Measurements from ENCODE around the gene TM9SF3.

Gene TM9SF3

GRCh38 chr10:96529634-96530279 is 57.1 kb downstream of the TM9SF3 start:
- H3K9me3 ChIP-seq (ENCODE audit: control insufficient read depth, insufficient read depth, low read depth, low read length): no peaks in the 10 kb centered on the region
- no peaks in the 10 kb centered on the region for H3K27me3 ChIP-seq (ENCODE audit: control insufficient read depth, insufficient read depth, low read length)
- no peak overlapping the region for H3K4me3 ChIP-seq (ENCODE audit: low read depth, low read length)
- no peak overlapping the region for H3K27ac ChIP-seq (ENCODE audit: low read depth, low read length)
- peaks cover 76% of the 10 kb centered on the region for H3K36me3 ChIP-seq (ENCODE audit: control insufficient read depth, insufficient read depth, low read length)
- no peak overlapping the region for H3K9ac ChIP-seq (ENCODE audit: low read length)
- no peaks in the 10 kb centered on the region for H3K4me1 ChIP-seq (ENCODE audit: control insufficient read depth, insufficient read depth, low read length)

DNA sequence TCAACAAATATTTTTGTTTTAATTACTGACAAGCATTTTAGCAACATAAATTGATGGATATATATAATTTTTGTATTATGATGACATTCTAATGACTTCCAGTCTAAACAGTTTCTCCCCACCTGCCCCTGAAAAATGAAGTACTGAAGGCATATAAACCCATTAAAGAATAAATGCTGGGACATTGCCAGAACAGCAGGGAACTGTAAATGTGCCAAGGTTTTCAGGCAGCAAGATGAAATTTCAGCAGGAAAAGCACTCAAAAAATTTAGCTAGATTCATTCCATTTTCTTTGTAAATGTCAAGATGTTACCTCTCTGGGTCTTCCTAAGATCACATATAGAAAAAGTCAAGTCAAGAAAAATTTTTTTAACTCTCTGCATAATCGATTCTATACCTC is 62.1 kb downstream of the TM9SF3 start:
- H3K9me3 ChIP-seq (ENCODE audit: control insufficient read depth, insufficient read depth, low read depth, low read length): no peaks in the 10 kb centered on the region
- H3K27ac ChIP-seq (ENCODE audit: low read depth, low read length): no peak overlapping the region
- H3K4me1 ChIP-seq (ENCODE audit: control insufficient read depth, insufficient read depth, low read length): no peaks in the 10 kb centered on the region
- H3K4me3 ChIP-seq (ENCODE audit: low read depth, low read length): no peak overlapping the region
- H3K27me3 ChIP-seq (ENCODE audit: control insufficient read depth, insufficient read depth, low read length): no peaks in the 10 kb centered on the region
- H3K9ac ChIP-seq (ENCODE audit: low read length): no peak overlapping the region
- H3K36me3 ChIP-seq (ENCODE audit: control insufficient read depth, insufficient read depth, low read length): peaks cover 78% of the 10 kb centered on the region

GRCh38 chr10:96517284-96517683 is 69.5 kb downstream of the TM9SF3 start:
- Histone ChIP-seq H3K4me3 (ENCODE audit: low read depth, low read length) (no peak overlapping the region), H3K9me3 (ENCODE audit: control insufficient read depth, insufficient read depth, low read depth, low read length) (no peaks in the 10 kb centered on the region), H3K27ac (ENCODE audit: low read depth, low read length) (no peak overlapping the region), H3K36me3 (ENCODE audit: control insufficient read depth, insufficient read depth, low read length) (peaks cover 22% of the 10 kb centered on the region), H3K9ac (ENCODE audit: low read length) (no peak overlapping the region), H3K27me3 (ENCODE audit: control insufficient read depth, insufficient read depth, low read length) (peaks cover 32% of the 10 kb centered on the region), H3K4me1 (ENCODE audit: control insufficient read depth, insufficient read depth, low read length) (peaks cover 2% of the 10 kb centered on the region)

GRCh38 chr10:96516337-96516736 is 70.5 kb downstream of the TM9SF3 start:
- Histone ChIP-seq H3K36me3 (ENCODE audit: control insufficient read depth, insufficient read depth, low read length) (peaks cover 13% of the 10 kb centered on the region), H3K27ac (ENCODE audit: low read depth, low read length) (no peak overlapping the region), H3K9ac (ENCODE audit: low read length) (no peak overlapping the region), H3K4me3 (ENCODE audit: low read depth, low read length) (no peak overlapping the region), H3K4me1 (ENCODE audit: control insufficient read depth, insufficient read depth, low read length) (peaks cover 12% of the 10 kb centered on the region), H3K27me3 (ENCODE audit: control insufficient read depth, insufficient read depth, low read length) (peaks cover 41% of the 10 kb centered on the region), H3K9me3 (ENCODE audit: control insufficient read depth, insufficient read depth, low read depth, low read length) (no peaks in the 10 kb centered on the region)

- Histone ChIP-seq H3K27me3 (ENCODE audit: control insufficient read depth, insufficient read depth, low read length) (peaks cover 48% of the 10 kb centered on the region), H3K36me3 (ENCODE audit: control insufficient read depth, insufficient read depth, low read length) (no peaks in the 10 kb centered on the region), H3K9me3 (ENCODE audit: control insufficient read depth, insufficient read depth, low read depth, low read length) (no peaks in the 10 kb centered on the region), H3K27ac (ENCODE audit: low read depth, low read length) (no peak within 1 kb of the TSS), H3K9ac (ENCODE audit: low read length) (peak within 1 kb of the TSS; percentile 44), H3K4me1 (ENCODE audit: control insufficient read depth, insufficient read depth, low read length) (peaks cover 23% of the 10 kb centered on the region), H3K4me3 (ENCODE audit: low read depth, low read length) (peak within 1 kb of the TSS; percentile 68)
Observed at GRCh38 chr10:96513698-96514561, 72.9 kb downstream of the TM9SF3 start, which contains the start of gene TLL2. TSS of gene TLL2 (minus strand) at chr10:96513926. CDS start at chr10:96513685, 241 bp downstream.

DNA sequence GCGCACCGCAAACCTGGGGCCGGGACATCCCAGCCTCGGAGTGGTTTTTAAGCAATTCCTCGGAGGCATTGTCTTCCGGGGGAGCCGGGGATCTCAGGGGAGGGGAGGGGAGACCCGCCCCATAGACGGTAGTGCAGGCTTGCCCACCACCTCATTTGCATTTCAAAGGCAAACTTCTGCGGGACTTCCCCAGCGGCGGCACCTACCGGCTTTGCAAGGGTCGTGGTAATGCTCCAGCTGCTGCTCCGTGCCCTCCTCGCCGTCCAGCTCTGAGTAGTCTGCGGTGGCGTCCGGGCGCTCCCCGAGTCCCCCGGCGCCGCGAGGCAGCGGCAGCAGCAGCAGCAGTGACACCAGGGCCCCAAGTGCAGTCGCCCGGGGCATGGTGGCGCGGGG is 73.5 kb downstream of the TM9SF3 start:
- H3K4me1 ChIP-seq (ENCODE audit: control insufficient read depth, insufficient read depth, low read length): peaks cover 30% of the 10 kb centered on the region

DNA sequence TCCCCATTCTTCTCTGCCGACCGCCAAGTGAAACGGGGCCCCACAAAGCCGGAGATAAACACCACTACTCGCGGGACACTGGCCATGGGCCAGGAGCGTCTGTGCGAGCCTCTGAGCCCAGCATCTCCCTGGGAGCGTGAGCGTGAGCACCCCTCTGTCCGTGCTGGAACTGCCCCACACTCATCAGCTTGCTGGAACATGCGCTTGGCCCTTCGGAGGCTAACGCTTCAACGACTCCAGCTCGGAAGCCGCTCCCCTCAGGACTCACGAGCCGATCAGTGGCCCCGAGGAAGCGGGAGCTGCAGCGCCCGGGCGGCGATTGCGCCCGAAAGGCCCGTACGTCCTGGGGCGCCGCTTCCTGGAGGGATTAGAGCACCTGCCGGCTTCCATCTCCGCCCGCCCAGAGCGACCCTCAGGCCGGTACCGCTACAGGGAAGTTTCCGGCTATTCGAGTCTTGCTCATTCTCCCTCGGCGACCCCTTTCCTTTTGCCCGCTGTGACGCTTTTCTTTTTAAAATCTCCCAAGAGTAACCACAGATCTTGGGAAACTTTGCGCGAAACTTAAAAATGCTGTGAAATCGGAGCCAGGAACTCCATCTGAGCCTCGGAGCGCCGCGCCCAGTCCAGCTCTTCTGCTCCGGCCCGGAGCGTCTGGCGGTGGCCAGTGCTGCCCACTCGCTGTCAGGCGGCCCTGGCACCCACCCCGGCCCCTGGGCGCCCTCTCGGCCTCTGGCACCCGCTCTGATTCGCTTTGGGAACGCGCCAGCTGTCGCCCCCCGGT is 74.1 kb downstream of the TM9SF3 start:
- no peak overlapping the region for H3K27ac ChIP-seq (ENCODE audit: low read depth, low read length)
- no peaks in the 10 kb centered on the region for H3K9me3 ChIP-seq (ENCODE audit: control insufficient read depth, insufficient read depth, low read depth, low read length)
- H3K36me3 ChIP-seq (ENCODE audit: control insufficient read depth, insufficient read depth, low read length): no peaks in the 10 kb centered on the region
- peaks cover 48% of the 10 kb centered on the region for H3K27me3 ChIP-seq (ENCODE audit: control insufficient read depth, insufficient read depth, low read length)
- peak overlapping the region; percentile 68 for H3K4me3 ChIP-seq (ENCODE audit: low read depth, low read length)
- H3K4me1 ChIP-seq (ENCODE audit: control insufficient read depth, insufficient read depth, low read length): peaks cover 30% of the 10 kb centered on the region
- peak overlapping the region; percentile 47 for H3K9ac ChIP-seq (ENCODE audit: low read length)

More for the DNA sequence above, 73.5 kb downstream of the TM9SF3 start:
- Histone ChIP-seq H3K9me3 (ENCODE audit: control insufficient read depth, insufficient read depth, low read depth, low read length) (no peaks in the 10 kb centered on the region), H3K4me3 (ENCODE audit: low read depth, low read length) (peak overlapping the region; percentile 68), H3K27ac (ENCODE audit: low read depth, low read length) (no peak overlapping the region), H3K9ac (ENCODE audit: low read length) (peak overlapping the region; percentile 44), H3K36me3 (ENCODE audit: control insufficient read depth, insufficient read depth, low read length) (no peaks in the 10 kb centered on the region), H3K27me3 (ENCODE audit: control insufficient read depth, insufficient read depth, low read length) (peaks cover 48% of the 10 kb centered on the region)

- Histone ChIP-seq H3K9me3 (ENCODE audit: control insufficient read depth, insufficient read depth, low read depth, low read length) (no peaks in the 10 kb centered on the region), H3K9ac (ENCODE audit: low read length) (no peak overlapping the region), H3K36me3 (ENCODE audit: control insufficient read depth, insufficient read depth, low read length) (no peaks in the 10 kb centered on the region), H3K27ac (ENCODE audit: low read depth, low read length) (no peak overlapping the region), H3K4me3 (ENCODE audit: low read depth, low read length) (no peak overlapping the region), H3K27me3 (ENCODE audit: control insufficient read depth, insufficient read depth, low read length) (peaks cover 47% of the 10 kb centered on the region), H3K4me1 (ENCODE audit: control insufficient read depth, insufficient read depth, low read length) (peaks cover 30% of the 10 kb centered on the region)
Observed at GRCh38 chr10:96511044-96511945, 75.5 kb downstream of the TM9SF3 start.

- H3K4me1 ChIP-seq (ENCODE audit: control insufficient read depth, insufficient read depth, low read length): peaks cover 30% of the 10 kb centered on the region
- no peak overlapping the region; the same call in 1 of the 2 replicates for H3K27ac ChIP-seq (ENCODE audit: low read depth, low read length)
- peaks cover 29% of the 10 kb centered on the region for H3K27me3 ChIP-seq (ENCODE audit: control insufficient read depth, insufficient read depth, low read length)
- no peaks in the 10 kb centered on the region for H3K36me3 ChIP-seq (ENCODE audit: control insufficient read depth, insufficient read depth, low read length)
- H3K4me3 ChIP-seq (ENCODE audit: low read depth, low read length): no peak overlapping the region
- peak overlapping the region; percentile 27 for H3K9ac ChIP-seq (ENCODE audit: low read length)
- no peaks in the 10 kb centered on the region for H3K9me3 ChIP-seq (ENCODE audit: control insufficient read depth, insufficient read depth, low read depth, low read length)
Observed at GRCh38 chr10:96509017-96509641, 77.7 kb downstream of the TM9SF3 start.

- Histone ChIP-seq H3K27ac (ENCODE audit: low read depth, low read length) (no peak overlapping the region), H3K9me3 (ENCODE audit: control insufficient read depth, insufficient read depth, low read depth, low read length) (no peaks in the 10 kb centered on the region), H3K4me1 (ENCODE audit: control insufficient read depth, insufficient read depth, low read length) (peaks cover 25% of the 10 kb centered on the region), H3K9ac (ENCODE audit: low read length) (no peak overlapping the region), H3K36me3 (ENCODE audit: control insufficient read depth, insufficient read depth, low read length) (no peaks in the 10 kb centered on the region), H3K4me3 (ENCODE audit: low read depth, low read length) (no peak overlapping the region), H3K27me3 (ENCODE audit: control insufficient read depth, insufficient read depth, low read length) (peaks cover 13% of the 10 kb centered on the region)
Observed at GRCh38 chr10:96507044-96507443, 79.8 kb downstream of the TM9SF3 start.
